NCI-H1694 (cell line): ENCODE measurements around the gene DPM3.
A peak's percentile ranks its signal among the peaks of the same experiment; 100 is the strongest.
"Not testable (repeated sequence)": the region's sequence is repeated elsewhere in the genome, so short reads cannot be mapped to it uniquely, and the experiment has no call there.

ENCODE experiments used
- DNase-seq: peaks from one replicate; lab custom pipeline; 2025; lab: John Stamatoyannopoulos, UW

Gene DPM3

GRCh38 chr1:155125511-155125945 is 14.8 kb downstream of the DPM3 start:
- DNase-seq = no peak

- DNase-seq = no peak
Observed at GRCh38 chr1:155124503-155125463, 15.5 kb downstream of the DPM3 start.

DNA sequence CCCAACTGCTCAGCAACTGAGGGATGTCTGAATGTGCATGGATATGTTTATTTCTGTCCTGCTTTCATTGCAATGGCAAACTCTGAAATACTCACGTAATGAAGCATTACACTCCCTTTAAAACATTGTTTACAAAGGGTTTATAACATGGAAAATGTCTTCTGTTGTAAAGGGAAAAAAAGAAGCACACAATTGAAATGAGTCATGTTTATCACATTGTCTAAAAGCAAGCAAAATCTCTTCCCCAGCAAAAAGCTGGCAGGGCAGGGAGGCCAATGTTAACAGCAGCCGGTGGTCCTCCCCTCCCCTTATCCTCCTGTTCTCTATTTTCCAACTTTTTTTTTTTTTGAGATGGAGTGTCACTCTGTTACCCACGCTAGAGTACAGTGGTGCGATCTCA is 16.5 kb downstream of the DPM3 start:
- no peak for DNase-seq

DNA sequence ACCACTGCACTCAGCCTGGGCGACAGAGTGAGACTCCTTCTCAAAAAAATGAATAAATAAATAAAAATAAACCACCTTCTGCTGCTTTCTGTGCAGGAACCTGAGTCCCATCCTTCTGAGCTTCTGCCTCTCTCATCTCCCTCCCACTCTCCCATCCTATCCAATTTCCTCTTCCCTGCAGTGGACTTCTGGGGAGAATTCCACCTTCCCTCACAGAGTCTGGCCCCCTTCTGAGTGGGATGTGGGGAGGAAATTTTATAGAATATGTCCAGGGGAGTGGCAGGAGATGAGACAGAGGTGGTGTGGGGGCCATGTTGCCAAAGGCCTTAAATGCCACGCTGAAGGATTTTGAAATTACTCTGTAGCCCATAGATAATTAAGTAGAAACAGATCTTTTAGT is 18.0 kb downstream of the DPM3 start:
- DNase-seq = no peak

DNA sequence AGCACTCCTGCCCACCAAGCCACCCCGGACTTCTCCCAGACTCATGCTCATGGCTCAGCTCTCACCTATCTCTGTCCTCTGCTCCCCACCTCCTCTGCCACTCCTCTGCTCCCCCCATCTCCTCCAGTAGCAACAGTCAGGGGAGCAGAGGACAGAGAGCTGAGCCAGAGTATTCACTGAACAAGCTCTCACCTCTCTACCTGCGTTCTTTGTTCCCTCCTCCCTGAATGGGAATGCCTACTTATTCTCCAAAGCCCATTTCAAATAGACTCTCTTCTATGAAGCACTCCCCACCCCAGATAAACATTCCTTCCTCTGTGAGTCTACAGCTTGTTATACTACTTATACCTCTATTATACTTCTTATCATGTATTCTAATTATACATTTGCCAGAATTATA is 19.1 kb downstream of the DPM3 start:
- no peak for DNase-seq

DNA sequence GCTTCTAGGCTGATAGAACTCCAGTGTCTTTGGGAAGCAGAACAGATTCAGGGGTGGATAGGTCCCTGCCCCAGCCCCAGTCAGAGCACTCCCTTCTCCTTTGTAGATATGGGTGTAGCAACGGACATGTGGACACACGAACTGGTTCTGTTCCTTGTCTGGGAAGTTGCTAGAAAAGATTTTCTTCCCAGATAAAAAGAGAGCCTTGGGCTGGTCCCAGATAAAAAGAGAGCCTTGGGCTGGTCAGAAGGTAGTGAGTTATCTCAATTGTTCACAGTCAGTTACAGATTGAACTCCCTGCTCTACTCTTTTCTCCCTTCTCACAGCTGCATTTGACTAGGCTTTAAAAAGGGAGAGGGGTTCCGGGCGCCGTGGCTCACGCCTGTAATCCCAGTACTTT is 20.1 kb downstream of the DPM3 start:
- no peak for DNase-seq

GRCh38 chr1:155118090-155118489 is 22.2 kb downstream of the DPM3 start:
- not testable (repeated sequence) for DNase-seq

DNA sequence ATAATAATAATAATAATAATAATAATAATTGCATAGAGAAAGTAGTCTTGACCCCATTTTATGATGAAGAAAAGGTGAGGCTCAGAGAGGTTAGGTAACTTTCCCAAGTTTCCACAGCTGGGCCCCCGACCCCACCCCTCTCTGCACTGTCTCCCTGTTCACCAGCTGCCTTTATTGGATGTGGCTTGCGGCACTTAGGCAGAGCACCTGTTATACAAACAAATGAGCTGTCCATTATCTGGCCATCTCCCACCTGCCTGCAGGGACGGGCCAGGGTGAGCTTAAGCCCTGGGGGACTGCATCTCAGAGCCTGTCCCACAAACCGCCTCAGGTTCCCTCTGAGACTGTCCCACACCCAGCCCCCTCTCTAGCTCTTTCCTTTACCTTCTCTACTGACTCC is 22.7 kb downstream of the DPM3 start:
- no peak for DNase-seq

DNA sequence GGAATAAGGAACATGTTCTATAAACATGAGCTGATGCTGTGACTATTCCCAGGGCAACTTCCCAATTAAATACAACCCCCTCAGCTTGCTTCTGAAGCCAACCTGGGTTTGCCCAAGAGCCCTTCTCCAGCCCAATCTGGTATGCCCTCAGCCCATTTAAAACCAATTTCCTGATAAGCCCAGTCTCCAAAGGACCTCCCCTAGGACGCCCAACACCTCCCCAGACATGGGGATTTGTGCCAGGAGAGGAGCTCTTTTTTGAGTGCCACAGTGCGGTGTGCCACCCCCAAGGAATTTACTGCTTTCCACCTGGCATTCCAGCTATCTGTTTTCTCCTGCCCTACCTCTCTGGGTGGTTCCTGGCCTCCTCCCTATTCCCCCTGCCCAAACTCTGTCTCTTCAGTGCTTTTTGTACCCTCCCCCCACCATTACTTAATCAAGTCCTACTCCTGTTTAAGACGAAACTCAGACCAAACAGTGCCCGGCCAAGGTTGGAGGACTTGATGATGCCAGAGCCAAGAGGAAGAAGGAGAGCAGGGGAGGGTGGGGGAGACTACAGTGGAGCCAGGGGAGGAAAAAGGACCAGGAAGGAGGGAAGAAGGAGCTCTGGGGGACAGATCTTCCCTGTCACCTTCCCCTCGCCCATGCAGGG is 24.1 kb downstream of the DPM3 start:
- DNase-seq = no peak

DNA sequence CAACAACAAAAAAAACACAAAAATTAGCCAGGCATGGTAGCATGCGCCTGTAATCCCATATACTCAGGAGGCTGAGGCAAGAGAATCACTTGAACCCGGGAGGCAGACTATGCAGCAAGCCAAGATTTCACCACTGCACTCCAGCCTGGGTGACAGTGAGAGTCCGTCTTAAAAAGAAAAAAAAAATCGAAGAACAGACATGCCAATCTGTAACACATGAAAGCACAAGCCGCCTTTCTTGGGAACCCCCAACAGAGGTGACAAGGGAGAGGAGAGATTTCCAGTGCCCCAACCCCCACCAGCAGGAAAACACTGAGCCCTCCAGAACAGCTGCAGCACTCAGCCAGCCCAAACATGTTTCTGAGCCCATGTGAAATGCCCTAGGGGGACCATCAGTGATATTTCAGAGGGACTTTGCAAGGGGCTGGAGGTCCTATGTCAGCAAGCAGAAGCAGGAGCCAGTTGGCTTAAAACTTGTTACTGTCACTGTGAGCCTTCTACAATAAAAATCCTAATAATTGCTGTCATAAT is 26.8 kb downstream of the DPM3 start:
- DNase-seq = peak; percentile 30

GRCh38 chr1:155110826-155111225 is 29.5 kb downstream of the DPM3 start:
- no peak for DNase-seq

GRCh38 chr1:155110381-155110780 is 29.9 kb downstream of the DPM3 start:
- DNase-seq = peak; percentile 43

- no peak for DNase-seq
Observed at GRCh38 chr1:155108296-155108695, 32.0 kb downstream of the DPM3 start.

DNA sequence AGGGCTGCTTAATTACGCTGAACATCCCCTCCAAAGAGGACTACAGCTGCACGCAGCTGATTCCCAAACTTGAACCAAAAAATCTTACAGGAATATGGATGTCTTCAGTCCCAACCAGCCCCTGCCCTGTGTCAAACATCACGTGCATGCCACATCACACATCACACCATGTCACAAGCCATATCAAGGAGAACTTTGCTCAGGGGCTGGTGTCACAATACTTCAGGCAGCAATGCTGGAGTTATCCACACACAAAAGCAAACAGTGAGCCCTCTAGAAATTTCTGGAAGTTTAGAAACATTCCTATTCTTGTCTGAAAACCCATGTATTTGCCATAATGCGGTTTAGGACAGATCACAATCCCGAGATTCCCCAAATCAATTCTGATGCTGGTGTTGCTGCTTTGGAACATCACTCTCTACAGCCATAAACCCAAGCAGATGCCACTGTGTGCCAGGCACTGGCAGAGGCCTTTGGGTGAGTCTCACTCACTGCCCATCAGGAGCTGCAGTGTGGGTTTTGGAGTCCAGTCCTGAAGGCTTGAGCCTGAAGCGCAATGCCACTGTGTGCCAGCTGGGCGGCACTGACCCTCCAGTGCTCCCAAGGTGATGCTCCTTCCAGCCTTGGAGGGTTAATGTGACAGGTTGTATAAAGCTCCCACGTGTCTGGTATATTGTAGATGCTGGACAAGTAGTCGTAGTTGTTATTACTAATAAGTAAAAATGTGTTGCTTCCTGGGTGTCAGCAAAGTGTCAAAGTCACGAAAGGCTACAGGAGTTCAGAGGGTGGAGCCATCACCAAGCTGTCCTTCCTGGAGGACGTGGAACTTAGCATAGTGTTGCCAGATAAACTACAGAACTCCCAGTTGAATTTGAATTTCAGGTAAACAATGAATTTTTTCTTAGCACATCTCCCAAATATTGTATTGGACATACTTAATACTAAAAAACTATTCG is 32.7 kb downstream of the DPM3 start:
- no peak for DNase-seq

DNA sequence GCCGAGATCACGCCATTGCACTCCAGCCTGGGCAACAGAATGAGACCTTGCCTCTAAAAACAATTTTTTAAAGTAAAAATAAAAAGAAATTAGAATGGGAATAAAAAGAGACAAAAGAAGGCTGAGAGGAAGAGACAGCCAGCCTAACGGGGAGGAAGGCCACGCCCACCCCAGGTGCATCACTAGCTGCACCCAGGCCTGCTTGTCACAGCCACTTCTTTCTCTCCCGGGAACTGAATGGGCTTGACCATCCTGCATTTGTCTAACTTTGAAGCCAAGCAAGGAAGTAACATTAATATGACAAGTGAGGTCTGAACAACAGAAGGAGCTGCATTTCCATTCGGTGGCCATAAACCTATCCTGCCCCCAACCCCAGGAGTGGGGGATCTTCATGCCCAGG is 33.5 kb downstream of the DPM3 start:
- no peak for DNase-seq

DNA sequence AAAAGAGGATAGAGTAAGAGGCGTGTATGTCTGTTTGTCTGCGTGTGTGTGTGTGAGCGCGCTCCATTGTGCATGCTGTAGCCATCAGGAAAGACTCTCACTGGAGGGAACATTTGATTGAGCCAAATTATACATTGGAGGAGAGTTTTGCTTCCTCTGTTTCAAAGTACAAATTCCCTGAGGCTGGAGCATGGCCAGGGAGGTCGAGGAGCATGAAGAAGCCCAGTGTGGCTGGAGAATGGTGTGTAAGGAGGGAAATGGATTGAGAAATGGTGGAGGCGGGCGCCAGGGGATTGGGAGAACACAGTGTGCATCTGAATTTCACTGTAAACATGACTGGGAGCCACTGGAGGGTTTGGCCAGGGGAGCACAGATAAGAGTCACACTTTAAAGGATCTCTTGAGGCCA is 34.7 kb downstream of the DPM3 start:
- no peak for DNase-seq

- DNase-seq = no peak
Observed at GRCh38 chr1:155104605-155105534, 35.5 kb downstream of the DPM3 start.

DNA sequence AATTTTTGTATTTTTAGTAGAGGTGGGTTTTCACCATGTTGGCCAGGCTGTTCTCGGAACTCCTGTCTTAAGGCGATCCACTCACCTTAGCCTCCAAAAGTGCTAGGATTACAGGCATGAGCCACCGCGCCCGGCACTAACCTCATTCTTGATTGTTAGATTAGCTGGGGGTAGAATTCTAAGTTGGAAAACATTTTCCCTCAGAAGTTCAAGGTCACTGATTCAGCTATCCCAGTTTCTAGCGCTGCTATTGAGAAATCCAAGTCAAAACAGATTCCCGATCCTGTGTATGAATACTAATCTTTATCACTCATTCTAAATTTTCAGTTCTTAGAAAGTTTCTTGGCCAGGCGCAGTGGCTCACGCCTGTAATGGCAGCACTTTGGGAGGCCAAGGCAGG is 37.0 kb downstream of the DPM3 start:
- no peak for DNase-seq

DNA sequence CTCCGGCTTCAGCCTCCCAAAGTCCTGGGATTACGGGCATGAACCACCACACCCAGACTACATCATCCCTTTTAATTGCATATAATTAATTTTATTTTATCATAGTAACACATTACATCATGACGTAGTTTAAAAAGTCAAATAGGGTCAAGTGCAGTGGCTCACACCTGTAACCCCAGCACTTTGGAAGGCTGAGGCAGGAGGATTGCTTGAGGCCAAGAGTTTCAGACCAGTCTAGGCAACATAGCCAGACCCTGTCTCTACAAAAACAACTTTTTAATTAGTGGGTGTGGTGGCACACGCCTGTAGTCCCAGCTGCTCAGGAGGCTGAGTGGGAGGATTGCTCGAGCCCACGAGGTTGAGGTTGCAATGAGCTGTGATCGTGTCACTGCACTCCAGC is 41.0 kb downstream of the DPM3 start:
- no peak for DNase-seq

- DNase-seq = no peak
Observed at GRCh38 chr1:155094622-155094948, 45.7 kb downstream of the DPM3 start.
